Measurements from ENCODE around the gene ATP23.
A peak's percentile ranks its signal among the peaks of the same experiment; 100 is the strongest.

The ATP23 gene

DNA sequence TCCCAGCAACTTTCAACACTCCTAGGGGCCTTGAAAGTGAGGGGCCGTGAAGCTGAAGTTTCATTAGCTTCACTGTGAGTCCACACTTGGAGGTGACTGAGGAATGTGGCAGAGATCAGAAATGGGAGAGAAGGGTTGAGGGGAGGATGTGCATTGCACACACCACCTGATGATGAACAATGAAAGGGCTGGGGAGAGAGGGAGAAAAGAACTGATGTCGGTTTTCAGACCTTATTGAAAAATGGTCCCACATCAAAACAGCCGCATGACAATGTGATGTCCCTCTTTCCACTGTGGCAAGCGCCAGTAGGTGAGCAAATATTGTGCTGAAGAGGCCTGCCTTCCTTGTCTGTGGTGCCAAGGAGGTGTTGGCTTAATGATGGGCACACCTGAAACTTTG is 32.3 kb upstream of the ATP23 start:
- H3K27ac ChIP-seq (ENCODE audit: low read depth in 2 of 2, low read length in 2 of 2) = no peak overlapping the region
- H3K36me3 ChIP-seq (ENCODE audit: control insufficient read depth in 2 of 2, insufficient read depth in 2 of 2, low read length in 2 of 2) = no peaks in the 10 kb centered on the region
- no peaks in the 10 kb centered on the region for H3K9me3 ChIP-seq (ENCODE audit: control insufficient read depth in 2 of 2, low read length in 2 of 2)
- H3K27me3 ChIP-seq (ENCODE audit: control insufficient read depth in 2 of 2, insufficient read depth in 2 of 2, low read length in 2 of 2) = no peaks in the 10 kb centered on the region
- no peak overlapping the region for H3K9ac ChIP-seq (ENCODE audit: low read depth in 1 of 2, low read length in 2 of 2)
- H3K4me3 ChIP-seq (ENCODE audit: low read length in 2 of 2) = no peak overlapping the region
- H3K4me1 ChIP-seq (ENCODE audit: control insufficient read depth in 2 of 2, insufficient read depth in 2 of 2, low read length in 2 of 2) = peaks cover 5 to 11% of the 10 kb centered on the region in 2 donors

GRCh38 chr12:57909611-57910010 is 31.8 kb upstream of the ATP23 start:
- Histone ChIP-seq H3K36me3 (ENCODE audit: control insufficient read depth in 2 of 2, insufficient read depth in 2 of 2, low read length in 2 of 2) (no peaks in the 10 kb centered on the region), H3K9ac (ENCODE audit: low read depth in 1 of 2, low read length in 2 of 2) (no peak overlapping the region), H3K4me1 (ENCODE audit: control insufficient read depth in 2 of 2, insufficient read depth in 2 of 2, low read length in 2 of 2) (peaks cover 5 to 11% of the 10 kb centered on the region in 2 donors), H3K27me3 (ENCODE audit: control insufficient read depth in 2 of 2, insufficient read depth in 2 of 2, low read length in 2 of 2) (peaks cover 0 to 2% of the 10 kb centered on the region in 2 donors), H3K4me3 (ENCODE audit: low read length in 2 of 2) (no peak overlapping the region), H3K27ac (ENCODE audit: low read depth in 2 of 2, low read length in 2 of 2) (no peak overlapping the region), H3K9me3 (ENCODE audit: control insufficient read depth in 2 of 2, low read length in 2 of 2) (no peaks in the 10 kb centered on the region)

GRCh38 chr12:57918147-57918546 is 23.2 kb upstream of the ATP23 start:
- H3K27me3 ChIP-seq (ENCODE audit: control insufficient read depth in 2 of 2, insufficient read depth in 2 of 2, low read length in 2 of 2) = peaks cover 0 to 2% of the 10 kb centered on the region in 2 donors
- no peak overlapping the region for H3K4me3 ChIP-seq (ENCODE audit: low read length in 2 of 2)
- no peaks in the 10 kb centered on the region for H3K4me1 ChIP-seq (ENCODE audit: control insufficient read depth in 2 of 2, insufficient read depth in 2 of 2, low read length in 2 of 2)
- no peaks in the 10 kb centered on the region for H3K36me3 ChIP-seq (ENCODE audit: control insufficient read depth in 2 of 2, insufficient read depth in 2 of 2, low read length in 2 of 2)
- H3K9ac ChIP-seq (ENCODE audit: low read depth in 1 of 2, low read length in 2 of 2) = no peak overlapping the region
- no peaks in the 10 kb centered on the region for H3K9me3 ChIP-seq (ENCODE audit: control insufficient read depth in 2 of 2, low read length in 2 of 2)
- H3K27ac ChIP-seq (ENCODE audit: low read depth in 2 of 2, low read length in 2 of 2) = no peak overlapping the region

- Histone ChIP-seq H3K27me3 (ENCODE audit: control insufficient read depth in 2 of 2, insufficient read depth in 2 of 2, low read length in 2 of 2) (no peaks in the 10 kb centered on the region), H3K4me3 (ENCODE audit: low read length in 2 of 2) (no peak overlapping the region), H3K4me1 (ENCODE audit: control insufficient read depth in 2 of 2, insufficient read depth in 2 of 2, low read length in 2 of 2) (no peaks in the 10 kb centered on the region), H3K9me3 (ENCODE audit: control insufficient read depth in 2 of 2, low read length in 2 of 2) (no peaks in the 10 kb centered on the region), H3K9ac (ENCODE audit: low read depth in 1 of 2, low read length in 2 of 2) (no peak overlapping the region), H3K36me3 (ENCODE audit: control insufficient read depth in 2 of 2, insufficient read depth in 2 of 2, low read length in 2 of 2) (no peaks in the 10 kb centered on the region), H3K27ac (ENCODE audit: low read depth in 2 of 2, low read length in 2 of 2) (no peak overlapping the region)
These were observed 14.3 kb upstream of the ATP23 start for GRCh38 chr12:57927086-57927485.

- Histone ChIP-seq H3K4me3 (ENCODE audit: low read length in 2 of 2) (no peak overlapping the region), H3K9me3 (ENCODE audit: control insufficient read depth in 2 of 2, low read length in 2 of 2) (no peaks in the 10 kb centered on the region), H3K27ac (ENCODE audit: low read depth in 2 of 2, low read length in 2 of 2) (no peak overlapping the region), H3K36me3 (ENCODE audit: control insufficient read depth in 2 of 2, insufficient read depth in 2 of 2, low read length in 2 of 2) (no peaks in the 10 kb centered on the region), H3K27me3 (ENCODE audit: control insufficient read depth in 2 of 2, insufficient read depth in 2 of 2, low read length in 2 of 2) (no peaks in the 10 kb centered on the region), H3K4me1 (ENCODE audit: control insufficient read depth in 2 of 2, insufficient read depth in 2 of 2, low read length in 2 of 2) (no peaks in the 10 kb centered on the region), H3K9ac (ENCODE audit: low read depth in 1 of 2, low read length in 2 of 2) (no peak overlapping the region)
These were observed 12.1 kb upstream of the ATP23 start for GRCh38 chr12:57929092-57929830.

GRCh38 chr12:57934819-57935218 is 6.5 kb upstream of the ATP23 start:
- H3K27me3 ChIP-seq (ENCODE audit: control insufficient read depth in 2 of 2, insufficient read depth in 2 of 2, low read length in 2 of 2) = no peaks in the 10 kb centered on the region
- H3K27ac ChIP-seq (ENCODE audit: low read depth in 2 of 2, low read length in 2 of 2) = no peak overlapping the region
- no peak overlapping the region for H3K4me3 ChIP-seq (ENCODE audit: low read length in 2 of 2)
- H3K9me3 ChIP-seq (ENCODE audit: control insufficient read depth in 2 of 2, low read length in 2 of 2) = no peaks in the 10 kb centered on the region
- H3K36me3 ChIP-seq (ENCODE audit: control insufficient read depth in 2 of 2, insufficient read depth in 2 of 2, low read length in 2 of 2) = no peaks in the 10 kb centered on the region
- H3K9ac ChIP-seq (ENCODE audit: low read depth in 1 of 2, low read length in 2 of 2) = no peak overlapping the region
- peaks cover 0 to 7% of the 10 kb centered on the region in 2 donors for H3K4me1 ChIP-seq (ENCODE audit: control insufficient read depth in 2 of 2, insufficient read depth in 2 of 2, low read length in 2 of 2)

GRCh38 chr12:57935331-57935730 is 6.0 kb upstream of the ATP23 start:
- Histone ChIP-seq H3K9me3 (ENCODE audit: control insufficient read depth in 2 of 2, low read length in 2 of 2) (no peaks in the 10 kb centered on the region), H3K27ac (ENCODE audit: low read depth in 2 of 2, low read length in 2 of 2) (no peak overlapping the region), H3K4me3 (ENCODE audit: low read length in 2 of 2) (peak overlapping the region; percentile 73 to 88), H3K9ac (ENCODE audit: low read depth in 1 of 2, low read length in 2 of 2) (peak overlapping the region in 1 of 2 donors; percentile 36), H3K36me3 (ENCODE audit: control insufficient read depth in 2 of 2, insufficient read depth in 2 of 2, low read length in 2 of 2) (no peaks in the 10 kb centered on the region), H3K27me3 (ENCODE audit: control insufficient read depth in 2 of 2, insufficient read depth in 2 of 2, low read length in 2 of 2) (no peaks in the 10 kb centered on the region), H3K4me1 (ENCODE audit: control insufficient read depth in 2 of 2, insufficient read depth in 2 of 2, low read length in 2 of 2) (peaks cover under 1 to 7% of the 10 kb centered on the region in 2 donors)

- no peaks in the 10 kb centered on the region for H3K27me3 ChIP-seq (ENCODE audit: control insufficient read depth in 2 of 2, insufficient read depth in 2 of 2, low read length in 2 of 2)
- H3K4me1 ChIP-seq (ENCODE audit: control insufficient read depth in 2 of 2, insufficient read depth in 2 of 2, low read length in 2 of 2) = peaks cover 5 to 9% of the 10 kb centered on the region in 2 donors
- no peaks in the 10 kb centered on the region for H3K9me3 ChIP-seq (ENCODE audit: control insufficient read depth in 2 of 2, low read length in 2 of 2)
- no peaks in the 10 kb centered on the region for H3K36me3 ChIP-seq (ENCODE audit: control insufficient read depth in 2 of 2, insufficient read depth in 2 of 2, low read length in 2 of 2)
- H3K27ac ChIP-seq (ENCODE audit: low read depth in 2 of 2, low read length in 2 of 2) = peak overlapping the region; percentile 74 to 80
- H3K9ac ChIP-seq (ENCODE audit: low read depth in 1 of 2, low read length in 2 of 2) = peak overlapping the region; percentile 64 to 71
- H3K4me3 ChIP-seq (ENCODE audit: low read length in 2 of 2) = peak overlapping the region; percentile 73 to 88
These were observed 5.4 kb upstream of the ATP23 start for GRCh38 chr12:57935839-57936512.

- Histone ChIP-seq H3K4me1 (ENCODE audit: control insufficient read depth in 2 of 2, insufficient read depth in 2 of 2, low read length in 2 of 2) (peaks cover 5 to 9% of the 10 kb centered on the region in 2 donors), H3K9me3 (ENCODE audit: control insufficient read depth in 2 of 2, low read length in 2 of 2) (no peaks in the 10 kb centered on the region), H3K27ac (ENCODE audit: low read depth in 2 of 2, low read length in 2 of 2) (no peak overlapping the region), H3K36me3 (ENCODE audit: control insufficient read depth in 2 of 2, insufficient read depth in 2 of 2, low read length in 2 of 2) (no peaks in the 10 kb centered on the region), H3K27me3 (ENCODE audit: control insufficient read depth in 2 of 2, insufficient read depth in 2 of 2, low read length in 2 of 2) (no peaks in the 10 kb centered on the region), H3K4me3 (ENCODE audit: low read length in 2 of 2) (peak overlapping the region; percentile 73 to 88), H3K9ac (ENCODE audit: low read depth in 1 of 2, low read length in 2 of 2) (no peak overlapping the region)
These were observed 4.9 kb upstream of the ATP23 start for GRCh38 chr12:57936513-57936883.

DNA sequence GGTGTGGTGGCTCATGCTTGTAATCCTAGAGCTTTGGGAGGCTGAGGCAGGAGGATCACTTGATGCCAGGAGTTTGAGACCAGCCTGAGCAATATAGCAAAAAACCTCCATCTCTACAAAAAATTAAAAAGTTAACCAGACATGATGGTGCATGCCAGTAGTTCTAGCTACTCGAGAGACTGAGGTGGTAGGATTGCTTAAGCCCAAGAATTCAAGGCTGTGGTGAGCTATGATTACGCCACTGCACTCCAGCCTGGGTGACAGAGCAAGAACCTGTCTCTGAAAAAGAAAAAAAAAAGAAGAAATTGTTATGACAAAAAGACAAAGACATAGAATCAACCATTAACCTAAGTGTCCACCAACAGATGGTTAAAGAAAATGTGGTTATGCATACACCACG is 2.1 kb upstream of the ATP23 start:
- H3K9me3 ChIP-seq (ENCODE audit: control insufficient read depth in 2 of 2, low read length in 2 of 2) = no peaks in the 10 kb centered on the region
- no peaks in the 10 kb centered on the region for H3K36me3 ChIP-seq (ENCODE audit: control insufficient read depth in 2 of 2, insufficient read depth in 2 of 2, low read length in 2 of 2)
- H3K4me3 ChIP-seq (ENCODE audit: low read length in 2 of 2) = no peak overlapping the region
- peaks cover 14 to 16% of the 10 kb centered on the region in 2 donors for H3K4me1 ChIP-seq (ENCODE audit: control insufficient read depth in 2 of 2, insufficient read depth in 2 of 2, low read length in 2 of 2)
- H3K27ac ChIP-seq (ENCODE audit: low read depth in 2 of 2, low read length in 2 of 2) = no peak overlapping the region
- H3K27me3 ChIP-seq (ENCODE audit: control insufficient read depth in 2 of 2, insufficient read depth in 2 of 2, low read length in 2 of 2) = no peaks in the 10 kb centered on the region
- H3K9ac ChIP-seq (ENCODE audit: low read depth in 1 of 2, low read length in 2 of 2) = no peak overlapping the region

Measured in mucosa of rectum (tissue), 2 donors.